ENCODE measurements around the gene RNF26. TPM values are rescaled to one million over a fixed set of nuclear protein-coding genes. Genes with fewer than 3 reads are reported as not detected.
A peak's percentile ranks its signal among the peaks of the same experiment; 100 is the strongest.

RNF26 gene
- total RNA-seq, 1 experiment from 2014 or later = 92.7 TPM

DNA sequence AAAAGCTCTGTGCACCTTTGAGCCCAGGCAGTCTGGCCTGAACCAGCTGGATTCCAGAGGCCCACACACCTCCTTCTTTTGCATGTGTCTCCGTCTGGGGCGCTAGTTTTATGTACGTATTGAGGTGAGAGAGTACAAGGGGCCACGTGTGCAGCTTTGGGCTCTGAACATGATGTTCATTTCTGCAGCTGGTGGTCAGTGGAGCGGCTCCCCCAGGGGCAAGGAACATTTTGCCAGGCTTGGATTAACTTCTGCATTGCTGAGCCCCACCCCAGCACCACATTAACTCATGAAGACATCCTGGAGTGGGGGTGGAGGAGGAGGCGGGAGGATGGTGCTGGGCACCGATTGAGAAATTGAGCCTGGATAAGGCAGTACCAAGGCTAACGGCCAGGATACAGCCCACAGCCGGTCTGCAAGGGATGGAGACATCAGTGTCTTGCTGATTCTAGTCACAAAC, 33.4 kb downstream of the RNF26 start:
- ChIA-PET CTCF (interaction anchor here (1.1 to 11.8 kb wide), 7 partner anchors 13 to 162 kb away, joined by 3 to 220 read pairs (median 8); partner anchors contain the start of genes C1QTNF5, CBL and USP2), POLR2A (interaction anchor here (1.0 to 1.8 kb wide), 5 partner anchors 26 to 283 kb away, joined by 3 to 7 read pairs (median 6); partner anchors contain the start of genes C1QTNF5, HMBS and RNF26)
- Histone ChIP-seq H3K27me3 (replicated peaks; ENCODE audit: control insufficient read depth, insufficient read depth, low read length) (no peaks in the 10 kb centered on the region), H3K4me1 (peaks cover 70% of the 10 kb centered on the region), H3K4me3 (ENCODE audit: low read depth, low read length) (no peak overlapping the region), H3K36me3 (ENCODE audit: control insufficient read depth, insufficient read depth, low read length) (no peaks in the 10 kb centered on the region), H3K9me3 (no peaks in the 10 kb centered on the region)
- H3K9me3 Mint-ChIP-seq (ENCODE audit: unreplicated experiment) = no peaks in the 10 kb centered on the region
- DNase-seq = no peak
- H3K27ac Mint-ChIP-seq (ENCODE audit: unreplicated experiment) = peak overlapping the region; percentile 93
- intact Hi-C loops (cut with micrococcal nuclease; ENCODE audit: unreplicated experiment) = loop anchor here (2.0 kb wide), 1 partner anchor 15 kb away; no protein-coding TSS in a partner anchor
- H3K27me3 Mint-ChIP-seq (ENCODE audit: insufficient read depth, unreplicated experiment) = no peaks in the 10 kb centered on the region
- peak overlapping the region; percentile 69 for H3K4me3 Mint-ChIP-seq (ENCODE audit: unreplicated experiment)
- no TSS peak for BruUV-seq (replicated peaks)
- TF ChIP-seq, protein P1, sequence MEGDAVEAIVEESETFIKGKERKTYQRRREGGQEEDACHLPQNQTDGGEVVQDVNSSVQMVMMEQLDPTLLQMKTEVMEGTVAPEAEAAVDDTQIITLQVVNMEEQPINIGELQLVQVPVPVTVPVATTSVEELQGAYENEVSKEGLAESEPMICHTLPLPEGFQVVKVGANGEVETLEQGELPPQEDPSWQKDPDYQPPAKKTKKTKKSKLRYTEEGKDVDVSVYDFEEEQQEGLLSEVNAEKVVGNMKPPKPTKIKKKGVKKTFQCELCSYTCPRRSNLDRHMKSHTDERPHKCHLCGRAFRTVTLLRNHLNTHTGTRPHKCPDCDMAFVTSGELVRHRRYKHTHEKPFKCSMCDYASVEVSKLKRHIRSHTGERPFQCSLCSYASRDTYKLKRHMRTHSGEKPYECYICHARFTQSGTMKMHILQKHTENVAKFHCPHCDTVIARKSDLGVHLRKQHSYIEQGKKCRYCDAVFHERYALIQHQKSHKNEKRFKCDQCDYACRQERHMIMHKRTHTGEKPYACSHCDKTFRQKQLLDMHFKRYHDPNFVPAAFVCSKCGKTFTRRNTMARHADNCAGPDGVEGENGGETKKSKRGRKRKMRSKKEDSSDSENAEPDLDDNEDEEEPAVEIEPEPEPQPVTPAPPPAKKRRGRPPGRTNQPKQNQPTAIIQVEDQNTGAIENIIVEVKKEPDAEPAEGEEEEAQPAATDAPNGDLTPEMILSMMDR (IDR thresholded peaks at IDR 0.05; ENCODE audit: insufficient read depth in 1 of 2, low read depth in 1 of 2, low read length in 1 of 2, severe bottlenecking in 1 of 2, unreplicated experiment in 1 of 2) = no peak
- H3K4me1 Mint-ChIP-seq (ENCODE audit: low read depth, unreplicated experiment) = peaks cover 66% of the 10 kb centered on the region
- H3K36me3 Mint-ChIP-seq (ENCODE audit: insufficient read depth, unreplicated experiment) = no peaks in the 10 kb centered on the region

DNA sequence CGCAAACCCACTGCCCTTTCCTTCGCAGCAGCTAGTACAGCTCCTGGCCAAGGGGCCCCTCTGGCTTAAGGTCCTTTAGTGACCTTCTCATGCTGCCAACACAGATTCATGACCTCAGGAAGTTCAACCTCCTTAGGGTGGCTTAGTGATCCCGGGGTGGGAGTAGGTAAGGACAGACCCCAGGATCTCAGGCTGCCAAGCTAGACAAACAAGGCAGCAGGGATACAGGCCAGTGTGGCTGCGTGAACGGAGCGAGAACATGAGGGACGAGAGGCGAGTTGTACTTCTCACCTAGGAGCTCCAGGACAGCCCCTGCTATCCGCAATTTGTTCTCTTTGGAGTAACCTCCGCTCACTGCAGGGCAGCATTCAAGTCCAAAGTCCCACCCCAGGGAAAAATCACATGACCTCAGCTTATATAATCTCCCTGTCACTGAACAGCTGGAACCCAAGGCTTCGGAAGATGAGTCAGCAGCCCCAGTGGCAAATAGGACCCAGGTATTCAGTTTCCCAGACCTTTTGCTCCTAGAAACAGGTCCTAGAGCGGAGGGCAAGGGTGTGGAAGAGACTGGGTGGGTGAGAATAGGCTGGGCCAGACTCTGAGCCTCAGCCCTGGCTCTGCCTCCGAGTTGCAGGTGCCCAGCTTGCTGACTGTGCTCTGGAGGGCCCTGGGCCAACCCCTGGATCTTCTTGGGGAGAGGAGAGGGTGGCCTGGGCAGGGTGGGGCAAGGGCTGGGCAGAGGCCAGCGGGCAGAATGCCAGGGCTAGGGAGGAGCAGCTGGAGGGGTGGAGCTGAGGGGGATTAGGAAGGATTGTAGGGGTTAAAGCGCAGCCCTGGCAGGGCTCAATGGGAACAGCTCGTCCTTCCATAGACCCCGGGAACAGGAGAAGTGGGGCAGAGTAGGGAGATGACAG, 34.1 kb downstream of the RNF26 start:
- intact Hi-C loops (cut with micrococcal nuclease; ENCODE audit: unreplicated experiment) = loop anchor here (2.0 kb wide), 1 partner anchor 16 kb away; no protein-coding TSS in a partner anchor
- no peaks in the 10 kb centered on the region for H3K9me3 Mint-ChIP-seq (ENCODE audit: unreplicated experiment)
- peak overlapping the region; percentile 93 for H3K27ac Mint-ChIP-seq (ENCODE audit: unreplicated experiment)
- DNase-seq = peak; percentile 87 to 89
- Histone ChIP-seq H3K4me1 (peaks cover 63% of the 10 kb centered on the region), H3K36me3 (ENCODE audit: control insufficient read depth, insufficient read depth, low read length) (no peaks in the 10 kb centered on the region), H3K9me3 (no peaks in the 10 kb centered on the region), H3K27me3 (replicated peaks; ENCODE audit: control insufficient read depth, insufficient read depth, low read length) (no peaks in the 10 kb centered on the region), H3K4me3 (ENCODE audit: low read depth, low read length) (peak overlapping the region; percentile 10)
- H3K4me1 Mint-ChIP-seq (ENCODE audit: low read depth, unreplicated experiment) = peaks cover 62% of the 10 kb centered on the region
- ChIA-PET POLR2A (interaction anchor here (1.0 to 1.8 kb wide), 6 partner anchors 10 to 283 kb away, joined by 3 to 7 read pairs (median 4); partner anchors contain the start of genes C1QTNF5, HMBS and RNF26), CTCF (interaction anchor here (0.8 to 11.8 kb wide), 11 partner anchors 10 to 166 kb away, joined by 3 to 220 read pairs (median 6); partner anchors contain the start of genes C1QTNF5, CBL, MCAM and USP2)
- TF ChIP-seq, protein P1 (IDR thresholded peaks at IDR 0.05; ENCODE audit: insufficient read depth in 1 of 2, low read depth in 1 of 2, low read length in 1 of 2, severe bottlenecking in 1 of 2, unreplicated experiment in 1 of 2) = no peak
- H3K4me3 Mint-ChIP-seq (ENCODE audit: unreplicated experiment) = peak overlapping the region; percentile 69
- no TSS peak for BruUV-seq (replicated peaks)
- H3K27me3 Mint-ChIP-seq (ENCODE audit: insufficient read depth, unreplicated experiment) = no peaks in the 10 kb centered on the region
- no peaks in the 10 kb centered on the region for H3K36me3 Mint-ChIP-seq (ENCODE audit: insufficient read depth, unreplicated experiment)

Data from Caco-2 (cell line).